ENCODE measurements around the gene HSD17B4.

Gene HSD17B4

DNA sequence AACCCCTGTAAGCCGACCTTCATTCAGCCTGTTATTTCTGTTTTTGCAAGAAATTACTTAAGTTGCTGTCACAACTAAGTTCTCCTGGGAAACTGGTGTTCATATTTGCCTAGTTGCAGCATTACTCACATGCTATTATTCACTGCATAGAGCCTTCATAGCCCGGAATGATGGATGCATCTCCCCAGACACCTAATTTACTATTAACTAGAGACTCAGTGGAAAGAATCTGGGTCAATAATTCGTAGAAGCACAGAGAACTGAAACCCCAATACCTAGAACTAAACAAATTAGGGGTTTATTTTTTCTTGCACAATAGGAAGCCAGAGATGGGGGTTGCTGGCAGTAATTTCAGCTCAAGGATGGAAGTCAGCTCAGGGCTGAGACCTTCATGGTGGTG, 131.4 kb downstream of the HSD17B4 start:
- H3K4me3 ChIP-seq: no peak overlapping the region
- H3K9ac ChIP-seq (ENCODE audit: insufficient read length): no peak overlapping the region
- no peak for TF ChIP-seq POLR2AphosphoS5 (IDR thresholded peaks at IDR 0.05; ENCODE audit: borderline replicate concordance, low read depth, low read length)
- TF ChIP-seq FOXP2 (optimal IDR thresholded peaks at IDR 0.05; ENCODE audit: control extremely low read depth, extremely low read length, insufficient read depth): no peak
- TF ChIP-seq EZH2 (IDR thresholded peaks at IDR 0.05): no peak
- no peaks in the 10 kb centered on the region for H3K9me3 ChIP-seq (ENCODE audit: low read depth, low read length)
- no peak for DNase-seq (ENCODE audit: low read depth, low spot score)
- no peaks in the 10 kb centered on the region for H3K36me3 ChIP-seq (ENCODE audit: insufficient read depth, low read length)
- H3K27ac ChIP-seq: no peak overlapping the region
